GM21390 (cell line): Measurements from ENCODE around the gene EML4.
"Not testable (repeated sequence)": the region's sequence is repeated elsewhere in the genome, so short reads cannot be mapped to it uniquely, and the experiment has no call there.

Experiments
- ATAC-seq: cut with Tn5 transposase; IDR thresholded peaks from one replicate; pipeline ENCODE4 v1.9.1; 2021; ENCODE audit not compliant: unreplicated experiment

EML4 gene

GRCh38 chr2:42169100-42169873, at the start of gene EML4:
Gene EML4 (plus strand): TSS chr2:42169353. CDS start chr2:42169612, 259 bp downstream.
- peak; percentile 80 for ATAC-seq

- ATAC-seq = no peak
Measured at GRCh38 chr2:42123426-42123825, 45.7 kb upstream of the EML4 start.

GRCh38 chr2:42124011-42124785, 45.0 kb upstream of the EML4 start:
- ATAC-seq = peak; percentile 59

GRCh38 chr2:42125841-42126594, 43.1 kb upstream of the EML4 start:
- no peak for ATAC-seq

GRCh38 chr2:42126873-42127272, 42.3 kb upstream of the EML4 start:
- ATAC-seq = not testable (repeated sequence)

GRCh38 chr2:42127425-42128424, 41.4 kb upstream of the EML4 start:
- peak; percentile 68 for ATAC-seq

- no peak for ATAC-seq
Measured at GRCh38 chr2:42128721-42129486, 40.2 kb upstream of the EML4 start.

- no peak for ATAC-seq
Measured at GRCh38 chr2:42129487-42129852, 39.7 kb upstream of the EML4 start.

GRCh38 chr2:42129947-42130346, 39.2 kb upstream of the EML4 start:
- no peak for ATAC-seq

GRCh38 chr2:42130858-42131257, 38.3 kb upstream of the EML4 start:
- not testable (repeated sequence) for ATAC-seq

GRCh38 chr2:42132191-42132965, 36.8 kb upstream of the EML4 start:
- no peak for ATAC-seq

- peak; percentile 73 for ATAC-seq
Measured at GRCh38 chr2:42132966-42133641, 36.0 kb upstream of the EML4 start.

- ATAC-seq = no peak
Measured at GRCh38 chr2:42133771-42134195, 35.4 kb upstream of the EML4 start.

GRCh38 chr2:42134401-42134932, 34.7 kb upstream of the EML4 start:
- ATAC-seq = not testable (repeated sequence)

GRCh38 chr2:42135381-42136312, 33.5 kb upstream of the EML4 start:
- ATAC-seq = no peak

- ATAC-seq = no peak
Measured at GRCh38 chr2:42136782-42137124, 32.4 kb upstream of the EML4 start.
